H9 (cell line): ENCODE measurements around the gene KRTAP12-3. TPM values are rescaled to one million over a fixed set of nuclear protein-coding genes. Genes with fewer than 3 reads are reported as not detected.
A peak's percentile ranks its signal among the peaks of the same experiment; 100 is the strongest.

Experiments used
- DNase-seq: peaks from one replicate; pipeline ENCODE4 v3.0.0-alpha.2; 2017
- H2AFZ ChIP-seq: one replicate; pipeline ENCODE4 v1.6.1; 2013; ENCODE audit warnings: mild to moderate bottlenecking, low read length, control low read depth, moderate library complexity
- H2AK5ac ChIP-seq: 2 replicates; pipeline ENCODE4 v1.6.1; 2013; ENCODE audit warnings: low read length, control low read depth, mixed read lengths; ENCODE audit not compliant: insufficient read length
- H2BK120ac ChIP-seq: one replicate; pipeline ENCODE4 v1.6.1; 2013; ENCODE audit warnings: low read depth, mild to moderate bottlenecking, low read length, control low read depth, inconsistent platforms; ENCODE audit not compliant: poor library complexity, severe bottlenecking
- H2BK12ac ChIP-seq: 2 replicates; pipeline ENCODE4 v1.6.1; 2013; ENCODE audit warnings: low read length, control low read depth, mixed read lengths, low read depth; ENCODE audit not compliant: insufficient read length
- H2BK15ac ChIP-seq: 2 replicates; pipeline ENCODE4 v1.6.1; 2013; ENCODE audit warnings: low read depth, low read length, control low read depth
- H2BK20ac ChIP-seq: one replicate; pipeline ENCODE4 v1.6.1; 2013; ENCODE audit warnings: low read depth, mild to moderate bottlenecking, low read length, control low read depth, inconsistent platforms; ENCODE audit not compliant: poor library complexity, severe bottlenecking
- H2BK5ac ChIP-seq: 2 replicates; pipeline ENCODE4 v1.6.1; 2013; ENCODE audit warnings: low read length, control low read depth, mixed read lengths; ENCODE audit not compliant: insufficient read length
- H3K14ac ChIP-seq: 2 replicates; pipeline ENCODE4 v1.6.1; 2013; ENCODE audit warnings: low read length, control low read depth; ENCODE audit not compliant: insufficient read depth
- H3K18ac ChIP-seq: 2 replicates; pipeline ENCODE4 v1.6.1; 2013; ENCODE audit warnings: low read depth, mild to moderate bottlenecking, mixed read lengths, low read length, control low read depth; ENCODE audit not compliant: insufficient read length
- H3K23ac ChIP-seq: 2 replicates; pipeline ENCODE4 v1.6.1; 2013; ENCODE audit warnings: low read length, control low read depth, mixed read lengths, low read depth; ENCODE audit not compliant: insufficient read length
- H3K23me2 ChIP-seq: 2 replicates; pipeline ENCODE4 v1.6.1; 2013; ENCODE audit warnings: low read depth, mild to moderate bottlenecking, mixed read lengths, low read length, control low read depth; ENCODE audit not compliant: insufficient read length, poor library complexity, severe bottlenecking
- H3K27ac ChIP-seq: 2 replicates; pipeline ENCODE4 v1.5.1; 2013; ENCODE audit warnings: low read length, control low read depth, mixed read lengths, low read depth; ENCODE audit not compliant: insufficient read length
- H3K27me3 ChIP-seq: 2 replicates; pipeline ENCODE4 v1.6.1; 2013; ENCODE audit warnings: low read length, control low read depth, inconsistent platforms; ENCODE audit not compliant: insufficient read depth
- H3K4ac ChIP-seq: 2 replicates; pipeline ENCODE4 v1.6.1; 2013; ENCODE audit warnings: low read depth, mild to moderate bottlenecking, control low read depth, inconsistent platforms, low read length, moderate library complexity
- H3K4me1 ChIP-seq: 2 replicates; pipeline ENCODE4 v1.6.1; 2013; ENCODE audit warnings: low read length, control low read depth, inconsistent platforms; ENCODE audit not compliant: insufficient read depth
- H3K4me2 ChIP-seq: 2 replicates; pipeline ENCODE4 v1.6.1; 2013; ENCODE audit warnings: low read length, control low read depth, mixed read lengths; ENCODE audit not compliant: insufficient read length, insufficient read depth
- H3K56ac ChIP-seq: 2 replicates; pipeline ENCODE4 v1.6.1; 2013; ENCODE audit warnings: low read depth, mild to moderate bottlenecking, mixed read lengths, low read length, control low read depth; ENCODE audit not compliant: insufficient read length
- H3K79me1 ChIP-seq: 2 replicates; pipeline ENCODE4 v1.6.1; 2013; ENCODE audit warnings: low read depth, mild to moderate bottlenecking, moderate library complexity, low read length, control low read depth, inconsistent platforms; ENCODE audit not compliant: insufficient read depth, poor library complexity, severe bottlenecking
- H3K79me2 ChIP-seq: 2 replicates; pipeline ENCODE4 v1.6.1; 2013; ENCODE audit warnings: low read length, control low read depth, inconsistent platforms; ENCODE audit not compliant: insufficient read depth
- H3K9ac ChIP-seq: 2 replicates; pipeline ENCODE4 v1.6.1; 2013; ENCODE audit warnings: low read length, control low read depth, mixed read lengths; ENCODE audit not compliant: insufficient read length; ENCODE audit errors: extremely low read depth
- H3K9me3 ChIP-seq: one replicate; pipeline ENCODE4 v1.6.1; 2013; ENCODE audit warnings: low read depth, low read length, inconsistent platforms; ENCODE audit not compliant: control insufficient read depth
- H3T11ph ChIP-seq: one replicate; pipeline ENCODE4 v1.6.1; 2013; ENCODE audit warnings: mild to moderate bottlenecking, low read length, control low read depth, inconsistent platforms
- H4K20me1 ChIP-seq: one replicate; pipeline ENCODE4 v1.6.1; 2013; ENCODE audit not compliant: control insufficient read depth, insufficient read length, insufficient read depth
- H4K5ac ChIP-seq: 2 replicates; pipeline ENCODE4 v1.6.1; 2013; ENCODE audit warnings: low read depth, mild to moderate bottlenecking, mixed read lengths, low read length, control low read depth; ENCODE audit not compliant: insufficient read length
- H4K8ac ChIP-seq: replicated peaks from 2 replicates; pipeline ENCODE4 v1.6.1; 2013; ENCODE audit warnings: low read length, control low read depth, mixed read lengths, low read depth; ENCODE audit not compliant: insufficient read length
- H4K91ac ChIP-seq: 2 replicates; pipeline ENCODE4 v1.6.1; 2013; ENCODE audit warnings: low read depth, mild to moderate bottlenecking, moderate library complexity, mixed read lengths, low read length, control low read depth; ENCODE audit not compliant: insufficient read length
- H3K27ac Mint-ChIP-seq, 3 experiments: 2 replicates in 2 of 3; 3 replicates in 1 of 3; pipeline ENCODE4 v1.8.0; 2020 to 2021; ENCODE audit warnings: mixed read lengths in 3 of 3, mild to moderate bottlenecking in 1 of 3, moderate library complexity in 1 of 3
- H3K27me3 Mint-ChIP-seq: 2 replicates; pipeline ENCODE4 v1.8.0; 2021; ENCODE audit warnings: low read depth, mild to moderate bottlenecking, moderate library complexity, mixed read lengths
- H3K36me3 Mint-ChIP-seq, 3 experiments: 2 replicates in 2 of 3; 3 replicates in 1 of 3; pipeline ENCODE4 v1.8.0; 2020 to 2021; ENCODE audit warnings: low read depth in 3 of 3, mixed read lengths in 3 of 3; ENCODE audit not compliant: insufficient read depth in 1 of 3
- H3K4me1 Mint-ChIP-seq, 2 experiments: 2 replicates each; pipeline ENCODE4 v1.8.0; 2020; ENCODE audit warnings: mixed read lengths in 2 of 2
- H3K4me3 Mint-ChIP-seq, 2 experiments: 2 replicates in 1 of 2; 3 replicates in 1 of 2; pipeline ENCODE4 v1.8.0; 2020 to 2021; ENCODE audit warnings: mild to moderate bottlenecking in 2 of 2, mixed read lengths in 2 of 2, moderate library complexity in 1 of 2
- H3K9me3 Mint-ChIP-seq, 2 experiments: 2 replicates in 1 of 2; 3 replicates in 1 of 2; pipeline ENCODE4 v1.8.0; 2020; ENCODE audit warnings: mild to moderate bottlenecking in 2 of 2, mixed read lengths in 2 of 2, moderate library complexity in 1 of 2
- WGBS: extraction: QIAGEN DNeasy Blood & Tissue Kit; methylation state at CpG from one replicate; pipeline ENCODE4 v1.1.7; 2013; ENCODE audit warnings: missing lambda C conversion rate, low lambda C conversion rate, mixed read lengths; ENCODE audit not compliant: insufficient read length; ENCODE audit errors: extremely low coverage; 5-methylcytosine and 5-hydroxymethylcytosine counted together
- total RNA-seq: library from RNA; stranded (reverse); gene quantifications from 2 replicates; pipeline ENCODE4 v1.2.1, GENCODE V29; 2021
- TF ChIP-seq, protein P1 (sequence below): fragments of 200-600 bp; sonication (generic); conservative IDR thresholded peaks from 3 replicates; pipeline ENCODE4 v1.8.0; 2021; ENCODE audit warnings: antibody characterized with exemption, mild to moderate bottlenecking

KRTAP12-3 gene
- total RNA-seq, 1 experiment from 2014 or later = not detected

DNA sequence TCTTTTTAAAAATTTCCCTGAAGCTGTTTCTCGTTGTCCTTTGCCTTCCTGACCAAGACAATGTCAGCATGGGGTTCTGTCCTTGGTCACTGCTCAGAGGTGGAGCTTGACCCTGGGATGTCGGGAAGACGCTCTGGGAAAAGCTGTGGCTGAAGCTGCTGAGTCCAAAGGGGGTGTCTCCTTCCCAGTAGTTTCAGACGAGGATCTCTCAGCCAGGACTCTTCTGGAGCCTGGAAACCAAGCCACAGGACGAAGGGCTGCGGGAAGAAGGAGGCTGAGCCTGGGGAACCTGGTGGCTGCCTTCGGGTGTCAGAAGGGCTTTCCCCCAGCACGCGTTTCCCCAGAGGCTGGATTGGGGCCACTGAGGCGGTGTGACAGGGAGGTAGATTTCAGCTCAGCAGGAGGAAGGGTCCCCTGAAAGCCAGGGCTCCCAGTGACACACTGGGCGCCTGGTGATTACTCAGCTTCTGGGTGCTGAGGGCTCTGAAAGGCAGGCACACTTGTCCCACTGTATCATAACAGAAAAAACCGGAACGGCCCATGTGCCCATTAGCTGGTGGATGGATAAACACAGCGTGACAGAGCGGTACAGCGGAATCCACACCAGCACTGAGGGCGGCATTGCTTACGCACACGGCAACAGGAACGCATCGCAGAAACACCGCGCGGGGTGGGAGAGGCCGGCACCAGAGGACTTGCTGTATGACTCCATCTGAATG is 29.3 kb downstream of the KRTAP12-3 start:
- Mint-ChIP-seq H3K27me3 (peaks cover 24% of the 10 kb centered on the region), H3K4me1 (peaks cover 28 to 31% of the 10 kb centered on the region in 2 experiments), H3K4me3 (peak overlapping the region in 1 of 2 experiments; percentile 37; a peak in 3 of 5 replicates), H3K36me3 (no peaks in the 10 kb centered on the region; a peak in 1 of 7 replicates), H3K9me3 (peaks cover 3 to 4% of the 10 kb centered on the region in 2 experiments; a peak in 2 of 5 replicates), H3K27ac (peak overlapping the region; percentile 7 to 86 (median 55); a peak in 5 of 7 replicates)
- H2BK12ac ChIP-seq = no peak overlapping the region
- no peak overlapping the region for H2BK5ac ChIP-seq
- H4K8ac ChIP-seq = no peak overlapping the region
- no peaks in the 10 kb centered on the region for H3K79me2 ChIP-seq
- H4K5ac ChIP-seq = no peak overlapping the region
- H3K9ac ChIP-seq = no peak overlapping the region
- H3K23ac ChIP-seq = no peak overlapping the region
- no peaks in the 10 kb centered on the region for H3K23me2 ChIP-seq
- no peak overlapping the region for H4K91ac ChIP-seq
- H3K27me3 ChIP-seq = no peaks in the 10 kb centered on the region
- H3K9me3 ChIP-seq = no peaks in the 10 kb centered on the region
- no peak overlapping the region for H3K27ac ChIP-seq
- H3T11ph ChIP-seq = no peak overlapping the region
- H2AK5ac ChIP-seq = no peak overlapping the region
- TF ChIP-seq, protein P1, sequence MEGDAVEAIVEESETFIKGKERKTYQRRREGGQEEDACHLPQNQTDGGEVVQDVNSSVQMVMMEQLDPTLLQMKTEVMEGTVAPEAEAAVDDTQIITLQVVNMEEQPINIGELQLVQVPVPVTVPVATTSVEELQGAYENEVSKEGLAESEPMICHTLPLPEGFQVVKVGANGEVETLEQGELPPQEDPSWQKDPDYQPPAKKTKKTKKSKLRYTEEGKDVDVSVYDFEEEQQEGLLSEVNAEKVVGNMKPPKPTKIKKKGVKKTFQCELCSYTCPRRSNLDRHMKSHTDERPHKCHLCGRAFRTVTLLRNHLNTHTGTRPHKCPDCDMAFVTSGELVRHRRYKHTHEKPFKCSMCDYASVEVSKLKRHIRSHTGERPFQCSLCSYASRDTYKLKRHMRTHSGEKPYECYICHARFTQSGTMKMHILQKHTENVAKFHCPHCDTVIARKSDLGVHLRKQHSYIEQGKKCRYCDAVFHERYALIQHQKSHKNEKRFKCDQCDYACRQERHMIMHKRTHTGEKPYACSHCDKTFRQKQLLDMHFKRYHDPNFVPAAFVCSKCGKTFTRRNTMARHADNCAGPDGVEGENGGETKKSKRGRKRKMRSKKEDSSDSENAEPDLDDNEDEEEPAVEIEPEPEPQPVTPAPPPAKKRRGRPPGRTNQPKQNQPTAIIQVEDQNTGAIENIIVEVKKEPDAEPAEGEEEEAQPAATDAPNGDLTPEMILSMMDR = no peak
- H2AFZ ChIP-seq = no peak overlapping the region
- no peak overlapping the region for H2BK15ac ChIP-seq
- H4K20me1 ChIP-seq = no peaks in the 10 kb centered on the region
- H3K4ac ChIP-seq = no peak overlapping the region
- H3K4me2 ChIP-seq = no peak overlapping the region
- no peak overlapping the region; the same call in 1 of the 2 replicates for H3K14ac ChIP-seq
- H3K18ac ChIP-seq = peak overlapping the region; percentile 7
- no CpG with 5 or more reads among the region's 25 CpGs for WGBS
- H3K79me1 ChIP-seq = no peaks in the 10 kb centered on the region
- peaks cover 5% of the 10 kb centered on the region; the same call in 1 of the 2 replicates for H3K4me1 ChIP-seq
- peak; percentile 34 for DNase-seq
- no peak overlapping the region for H2BK120ac ChIP-seq
- H3K56ac ChIP-seq = no peak overlapping the region
- no peak overlapping the region for H2BK20ac ChIP-seq
